Activated B cell treated with CpG ODN at 0.5 μM for 24 hours (primary cell): Measurements from ENCODE around the gene PRTFDC1. TPM values are rescaled to one million over a fixed set of nuclear protein-coding genes. Genes with fewer than 3 reads are reported as not detected.

Source experiments
- ATAC-seq: fragments of 200-7000 bp; cut with Tn5 transposase; one replicate; pipeline ENCODE4 v1.10.0; 2021; ENCODE audit warnings: low read depth, mild to moderate bottlenecking, moderate library complexity
- CTCF ChIA-PET: fragments of 350-600 bp; sonication (Branson Sonifier 250); formaldehyde crosslinking; loops from one replicate; lab custom pipeline; 2021; ENCODE audit warnings: antibody characterized with exemption; lab: Charles Lee
- POLR2A ChIA-PET: fragments of 350-600 bp; sonication (Branson Sonifier 250); formaldehyde crosslinking; loops from one replicate; lab custom pipeline; 2021; ENCODE audit warnings: antibody characterized with exemption; lab: Charles Lee
- DNase-seq: peaks from one replicate; pipeline ENCODE4 v3.0.0; 2022
- H3K27ac Mint-ChIP-seq: one replicate; pipeline ENCODE4 v1.8.0; 2020; ENCODE audit warnings: mixed read lengths
- H3K27me3 Mint-ChIP-seq: one replicate; pipeline ENCODE4 v1.8.0; 2021; ENCODE audit warnings: mixed read lengths
- H3K36me3 Mint-ChIP-seq: one replicate; pipeline ENCODE4 v1.8.0; 2021; ENCODE audit warnings: low read depth, mixed read lengths
- H3K4me1 Mint-ChIP-seq: one replicate; pipeline ENCODE4 v1.8.0; 2021; ENCODE audit warnings: mixed read lengths
- H3K4me3 Mint-ChIP-seq: one replicate; pipeline ENCODE4 v1.8.0; 2020; ENCODE audit warnings: mild to moderate bottlenecking, mixed read lengths
- H3K9me3 Mint-ChIP-seq: one replicate; pipeline ENCODE4 v1.8.0; 2020; ENCODE audit warnings: mixed read lengths
- CTCF ChIP-seq: fragments of 200-600 bp; IDR thresholded peaks from one replicate; pipeline ENCODE4 v1.8.0; 2022; ENCODE audit warnings: antibody characterized with exemption, mild to moderate bottlenecking
- intact Hi-C: fragments of 100-400 bp; cut with micrococcal nuclease; formaldehyde crosslinking; loops from one replicate; pipeline ENCODE4 v1.15.1; 2024
- total RNA-seq: library from RNA; stranded (reverse); gene quantifications from 2 replicates; pipeline ENCODE4 v1.2.3, GENCODE V29; 2022

PRTFDC1 gene
- total RNA-seq, 1 donor from 2014 or later, result not detected

GRCh38 chr10:24847112-24848070, 105.0 kb downstream of the PRTFDC1 start:
- DNase-seq, result no peak
- H3K36me3 Mint-ChIP-seq, result no peaks in the 10 kb centered on the region
- ATAC-seq, result no peak
- ChIA-PET CTCF (no interaction called here), POLR2A (no interaction called here)
- H3K9me3 Mint-ChIP-seq, result no peaks in the 10 kb centered on the region
- intact Hi-C loops, result no loop called here
- peaks cover 2% of the 10 kb centered on the region for H3K27me3 Mint-ChIP-seq
- H3K27ac Mint-ChIP-seq, result no peak overlapping the region
- peaks cover 8% of the 10 kb centered on the region for H3K4me1 Mint-ChIP-seq
- no peak for TF ChIP-seq CTCF
- no peak overlapping the region for H3K4me3 Mint-ChIP-seq

DNA sequence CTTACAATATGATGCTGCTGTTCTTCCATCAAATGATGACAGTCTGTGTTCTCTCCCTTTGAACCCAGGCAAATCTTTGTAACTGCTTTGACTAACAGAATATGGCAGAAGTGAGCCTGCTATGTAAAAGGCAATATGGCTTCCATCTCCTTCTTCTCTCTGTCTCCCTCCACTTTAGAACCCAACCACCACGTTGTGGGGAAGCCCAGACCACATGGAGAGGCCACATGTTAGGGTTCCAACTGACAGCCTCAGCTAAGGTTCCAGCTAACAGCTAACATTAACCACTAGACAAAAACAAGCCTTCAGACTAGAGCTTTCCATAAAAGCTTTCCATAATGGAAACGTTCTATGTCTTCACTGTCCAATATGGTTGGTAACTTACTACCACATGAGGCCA, 107.7 kb downstream of the PRTFDC1 start:
- ChIA-PET POLR2A (no interaction called here), CTCF (no interaction called here)
- DNase-seq (no peak), ATAC-seq (no peak)
- Mint-ChIP-seq H3K9me3 (no peaks in the 10 kb centered on the region), H3K27ac (no peak overlapping the region), H3K4me1 (no peaks in the 10 kb centered on the region), H3K27me3 (no peaks in the 10 kb centered on the region), H3K36me3 (no peaks in the 10 kb centered on the region), H3K4me3 (no peak overlapping the region)
- no peak for TF ChIP-seq CTCF
- intact Hi-C loops, result no loop called here

GRCh38 chr10:24843256-24843655, 109.2 kb downstream of the PRTFDC1 start:
- Mint-ChIP-seq H3K36me3 (no peaks in the 10 kb centered on the region), H3K27me3 (no peaks in the 10 kb centered on the region), H3K4me3 (no peak overlapping the region), H3K4me1 (no peaks in the 10 kb centered on the region), H3K9me3 (no peaks in the 10 kb centered on the region), H3K27ac (no peak overlapping the region)
- TF ChIP-seq CTCF, result no peak
- no peak for DNase-seq
- intact Hi-C loops, result no loop called here
- ChIA-PET POLR2A (no interaction called here), CTCF (no interaction called here)
- no peak for ATAC-seq

DNA sequence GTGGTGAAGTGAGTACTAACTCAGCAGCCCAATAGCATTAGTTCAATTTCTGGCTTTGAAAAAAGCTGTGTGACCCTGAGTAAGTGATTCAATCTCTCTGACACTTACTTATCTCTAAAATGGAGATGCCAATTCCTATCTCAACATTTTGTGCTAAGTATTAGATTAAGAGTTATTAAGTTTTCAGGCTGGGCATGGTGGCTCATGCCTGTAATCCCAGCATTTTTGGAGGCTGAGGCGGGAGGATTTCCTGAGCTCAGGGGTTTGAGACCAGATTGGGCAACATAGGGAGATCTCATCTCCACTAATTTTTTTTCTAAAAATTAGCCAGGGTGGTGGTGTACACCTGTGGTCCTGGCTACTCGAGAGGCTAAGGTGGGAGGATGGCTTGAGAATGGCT, 109.5 kb downstream of the PRTFDC1 start:
- ATAC-seq (no peak), DNase-seq (no peak)
- no peak overlapping the region for H3K27ac Mint-ChIP-seq
- ChIA-PET CTCF (no interaction called here), POLR2A (no interaction called here)
- H3K9me3 Mint-ChIP-seq, result no peaks in the 10 kb centered on the region
- H3K27me3 Mint-ChIP-seq, result no peaks in the 10 kb centered on the region
- no peak for TF ChIP-seq CTCF
- no peak overlapping the region for H3K4me3 Mint-ChIP-seq
- H3K4me1 Mint-ChIP-seq, result no peaks in the 10 kb centered on the region
- H3K36me3 Mint-ChIP-seq, result no peaks in the 10 kb centered on the region
- intact Hi-C loops, result no loop called here

DNA sequence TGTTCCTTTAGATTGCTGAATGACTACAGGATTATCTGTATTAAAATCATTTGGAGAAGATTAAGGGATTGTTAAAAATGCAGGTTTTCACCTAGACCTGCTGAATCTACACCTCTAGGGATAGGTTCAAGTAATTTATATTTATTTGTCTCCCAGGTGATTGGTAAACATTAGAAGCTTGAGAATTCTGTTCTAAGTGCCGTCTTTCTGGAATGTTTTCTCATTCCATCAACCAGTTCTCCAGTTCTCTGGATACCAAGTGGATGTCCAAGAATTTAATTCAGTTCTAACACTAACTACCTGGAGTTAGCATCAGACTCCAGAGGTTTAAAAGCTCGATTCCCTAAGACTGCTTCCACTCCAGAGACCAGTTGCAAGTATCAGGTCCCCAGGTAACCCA, 110.9 kb downstream of the PRTFDC1 start:
- DNase-seq (no peak), ATAC-seq (no peak)
- no peak for TF ChIP-seq CTCF
- CTCF ChIA-PET, result no interaction called here
- intact Hi-C loops, result no loop called here
- H3K36me3 Mint-ChIP-seq, result no peaks in the 10 kb centered on the region
- no peaks in the 10 kb centered on the region for H3K27me3 Mint-ChIP-seq
- no peak overlapping the region for H3K4me3 Mint-ChIP-seq
- POLR2A ChIA-PET, result no interaction called here
- H3K9me3 Mint-ChIP-seq, result peaks cover 2% of the 10 kb centered on the region
- no peaks in the 10 kb centered on the region for H3K4me1 Mint-ChIP-seq
- H3K27ac Mint-ChIP-seq, result no peak overlapping the region
